Fibroblast of skin of left quadriceps (primary cell): ENCODE results near the gene RER1.

Source experiments
- DNase-seq, 2 experiments: peaks; one replicate each; pipeline ENCODE4 v3.0.0-alpha.2; 2013; ENCODE audit warnings: low read depth in 2 of 2

Gene RER1

DNA sequence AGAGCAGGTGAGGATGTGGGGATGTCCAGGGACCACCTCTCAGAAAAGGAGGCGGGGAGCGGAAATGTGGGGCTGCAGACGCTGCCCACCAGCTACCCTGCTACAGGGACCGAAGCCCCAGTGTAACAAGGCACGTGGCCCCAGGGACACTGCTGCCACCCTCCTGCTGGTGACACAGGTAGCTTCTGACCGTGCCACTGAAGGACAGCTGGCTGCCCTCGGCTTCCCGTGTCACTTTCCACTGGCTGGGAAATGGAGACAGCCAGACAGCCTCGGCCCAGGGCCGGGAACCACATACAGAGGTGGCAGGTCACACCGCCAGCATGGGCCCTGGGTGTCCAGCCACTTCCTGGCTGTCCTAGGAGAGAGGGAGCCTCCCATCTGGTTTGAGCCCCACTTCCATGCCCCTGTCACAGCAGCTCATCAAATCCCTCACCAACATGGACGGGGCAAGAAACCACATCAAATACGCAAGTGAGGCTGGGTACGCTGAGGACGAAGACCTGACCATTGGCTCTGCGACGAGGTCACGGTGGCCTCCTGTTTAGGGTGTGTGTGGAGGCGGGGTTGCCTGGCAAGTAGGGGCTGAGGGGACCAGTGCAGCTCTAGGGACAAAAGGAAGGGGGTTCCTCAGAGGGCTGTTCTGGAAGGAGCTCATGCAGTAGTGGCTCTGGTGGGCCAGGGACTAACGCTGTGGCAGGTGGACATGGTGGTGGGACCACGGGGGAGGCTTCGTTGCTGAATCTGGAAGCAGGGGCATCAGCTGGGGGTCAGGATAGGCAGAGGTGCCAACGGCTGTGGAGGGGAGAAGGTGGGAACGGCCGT, 15.7 kb downstream of the RER1 start:
- DNase-seq, result no peak

GRCh38 chr1:2407991-2408275, 16.3 kb downstream of the RER1 start:
- no peak for DNase-seq

GRCh38 chr1:2408456-2408855, 16.8 kb downstream of the RER1 start:
- no peak for DNase-seq

- no peak for DNase-seq
These were observed 17.2 kb downstream of the RER1 start for GRCh38 chr1:2408859-2409276.

- DNase-seq, result no peak
These were observed 18.1 kb downstream of the RER1 start for GRCh38 chr1:2409745-2410144.

- no peak for DNase-seq
These were observed 20.3 kb downstream of the RER1 start for GRCh38 chr1:2411801-2412394.

GRCh38 chr1:2412395-2412772, 20.7 kb downstream of the RER1 start, which contains the start of gene PEX10:
TSS of gene PEX10 (minus strand) at chr1:2412564. CDS start at chr1:2412502, 62 bp downstream.
- DNase-seq, result peak; percentile 86 to 88

DNA sequence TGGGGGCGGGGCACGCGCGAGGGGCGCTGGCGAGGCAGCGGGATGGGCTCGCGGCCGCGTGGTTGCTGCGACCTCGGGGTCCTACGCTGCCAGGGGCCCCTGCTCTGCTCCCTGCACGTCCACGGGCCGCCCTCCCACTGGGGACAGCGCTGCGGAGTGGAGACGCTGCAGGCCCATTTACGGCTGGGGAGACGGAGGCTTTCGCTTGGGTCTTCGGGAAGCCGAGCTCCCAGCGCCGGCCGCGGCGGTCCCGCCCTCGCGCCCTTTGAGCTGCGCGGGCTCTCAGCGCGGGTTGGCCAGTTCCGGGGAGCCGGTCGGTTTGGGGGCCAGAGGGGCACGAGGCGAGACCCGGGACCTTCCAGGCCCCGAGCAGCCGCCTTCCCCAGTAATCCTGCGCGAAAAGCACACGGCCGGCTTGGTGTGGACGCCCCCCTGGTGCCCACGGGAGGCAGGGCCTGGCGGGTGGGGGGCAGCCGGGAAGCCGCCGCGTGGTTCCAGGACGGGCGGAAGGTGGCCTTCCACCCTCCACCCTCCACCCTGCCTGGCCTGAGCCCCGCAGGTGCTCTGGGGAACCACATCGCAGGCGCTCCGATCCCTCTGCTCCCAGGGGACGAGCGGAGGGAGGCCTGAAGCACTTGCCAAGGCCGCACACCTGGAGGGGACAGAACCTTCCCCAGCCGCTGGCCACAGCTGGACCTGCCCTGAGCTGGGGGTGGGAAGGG, 21.3 kb downstream of the RER1 start:
- no peak for DNase-seq

- DNase-seq, result no peak
These were observed 22.1 kb downstream of the RER1 start for GRCh38 chr1:2413495-2414296.

DNA sequence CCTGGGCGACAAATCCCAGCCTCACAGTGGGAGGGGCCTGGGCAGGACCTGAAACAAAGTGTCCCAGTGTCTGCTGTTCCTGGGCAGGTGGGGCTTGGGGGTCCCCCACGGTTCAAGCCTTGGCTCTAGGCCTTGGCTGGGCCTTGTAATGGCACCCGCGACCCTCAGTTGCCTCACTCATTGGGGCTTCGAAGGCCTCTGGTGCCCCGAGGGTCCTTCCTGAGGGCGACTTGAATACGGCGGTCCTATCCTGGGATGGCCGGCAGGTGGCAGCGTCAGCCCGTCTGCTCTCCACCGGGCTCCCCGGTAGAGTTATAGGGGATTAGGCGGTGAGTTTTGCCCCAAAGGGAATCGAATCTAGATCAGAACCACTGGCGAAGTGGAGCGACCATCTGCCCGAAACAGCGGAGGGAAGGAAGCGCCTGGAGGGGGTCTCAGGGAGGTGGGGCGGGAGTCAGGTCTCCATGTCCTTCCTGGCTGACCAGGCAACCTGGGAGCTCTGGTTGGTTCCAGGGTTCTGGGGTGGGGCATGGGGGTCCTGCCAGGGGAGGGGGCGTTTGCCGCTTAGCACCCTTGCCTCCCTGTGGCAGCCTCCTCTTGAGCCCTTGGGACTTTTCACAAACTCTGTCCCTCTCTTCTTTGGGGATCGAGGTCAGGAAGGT, 22.8 kb downstream of the RER1 start:
- peak; percentile 20 to 24 for DNase-seq

- DNase-seq, result no peak
These were observed 23.7 kb downstream of the RER1 start for GRCh38 chr1:2415337-2415736.

GRCh38 chr1:2415801-2416208, 24.2 kb downstream of the RER1 start:
- DNase-seq, result no peak

GRCh38 chr1:2416403-2416802, 24.8 kb downstream of the RER1 start:
- no peak for DNase-seq

DNA sequence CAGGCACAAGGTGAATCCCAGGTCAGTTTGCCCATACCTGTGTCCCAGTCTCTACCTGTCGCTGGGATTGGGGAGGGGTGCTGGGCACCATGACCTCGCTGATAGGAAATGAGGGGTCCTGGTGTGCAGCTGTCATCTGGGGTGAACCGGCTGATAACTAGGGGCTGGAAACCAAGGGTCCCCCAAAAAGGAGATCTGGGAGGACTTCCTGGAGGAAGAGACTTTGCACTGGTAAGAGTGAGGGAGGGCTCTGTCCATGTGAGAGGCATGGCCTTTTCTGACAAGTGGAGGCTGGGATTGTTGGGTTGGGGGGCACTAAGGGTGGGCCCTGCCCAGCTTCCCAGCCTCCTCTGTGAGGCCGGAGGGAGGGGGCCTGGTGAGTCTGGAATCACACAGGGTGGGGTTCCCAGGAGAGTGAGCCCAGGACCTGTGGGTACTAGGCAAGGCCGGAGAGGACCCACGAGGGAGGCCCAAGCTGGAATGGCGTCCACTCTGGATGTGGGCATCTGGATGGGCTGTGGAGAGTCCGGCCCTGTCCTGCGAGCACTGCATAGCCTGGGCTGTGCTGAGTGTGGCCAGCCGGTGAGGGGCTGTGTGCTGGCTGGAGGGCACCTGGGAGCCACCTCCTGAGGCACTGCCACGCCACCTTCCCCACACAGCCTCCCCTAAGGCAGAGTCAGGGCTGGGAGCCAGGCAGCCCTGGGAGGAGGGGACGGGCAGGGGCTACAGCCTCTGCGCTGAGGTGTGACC, 25.6 kb downstream of the RER1 start:
- DNase-seq, result no peak

GRCh38 chr1:2417833-2418225, 26.2 kb downstream of the RER1 start:
- no peak for DNase-seq

GRCh38 chr1:2418791-2419320, 27.2 kb downstream of the RER1 start:
- no peak for DNase-seq

DNA sequence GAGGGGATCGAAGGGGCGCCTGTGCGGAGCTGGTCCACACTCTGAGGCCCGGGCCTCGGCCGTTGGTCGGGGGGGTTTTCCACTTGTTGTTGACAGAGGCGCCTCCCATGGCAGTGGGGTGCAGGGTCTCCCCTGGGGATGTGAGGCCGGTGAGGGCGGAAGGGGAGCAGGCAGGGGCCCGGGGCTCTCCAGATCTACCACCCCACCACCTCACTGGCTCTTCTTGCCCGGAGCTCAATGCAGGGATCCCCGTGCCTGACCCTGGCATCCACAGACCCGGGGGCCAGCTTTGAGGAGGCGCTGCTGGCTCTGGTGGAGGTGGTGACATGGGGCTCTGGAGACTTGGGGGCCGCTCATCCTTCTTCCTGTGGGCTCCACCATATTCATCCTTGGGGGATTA, 27.8 kb downstream of the RER1 start:
- no peak for DNase-seq

GRCh38 chr1:2422523-2422922, 30.9 kb downstream of the RER1 start:
- DNase-seq, result no peak

DNA sequence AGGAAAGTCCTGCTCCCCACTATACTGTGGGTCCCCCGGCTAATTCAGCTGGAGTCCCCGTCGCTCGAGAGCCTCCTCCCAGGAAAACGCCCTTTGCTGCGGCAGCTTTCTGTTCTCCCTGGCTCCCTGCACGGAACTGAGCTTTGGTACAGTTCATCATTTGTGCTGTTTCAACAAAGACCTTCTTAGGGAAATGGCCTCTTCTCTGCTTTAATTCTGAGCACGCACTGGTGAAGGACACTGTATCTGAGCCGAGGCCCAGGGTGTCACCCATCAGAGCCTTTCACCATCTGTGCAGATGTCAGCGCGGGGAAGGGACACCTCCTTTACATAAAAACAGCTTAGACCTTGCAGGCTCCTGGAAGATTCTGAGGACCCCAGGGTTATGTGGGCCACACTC, 34.3 kb downstream of the RER1 start:
- no peak for DNase-seq

GRCh38 chr1:2426540-2426939, 34.9 kb downstream of the RER1 start:
- DNase-seq, result no peak

DNA sequence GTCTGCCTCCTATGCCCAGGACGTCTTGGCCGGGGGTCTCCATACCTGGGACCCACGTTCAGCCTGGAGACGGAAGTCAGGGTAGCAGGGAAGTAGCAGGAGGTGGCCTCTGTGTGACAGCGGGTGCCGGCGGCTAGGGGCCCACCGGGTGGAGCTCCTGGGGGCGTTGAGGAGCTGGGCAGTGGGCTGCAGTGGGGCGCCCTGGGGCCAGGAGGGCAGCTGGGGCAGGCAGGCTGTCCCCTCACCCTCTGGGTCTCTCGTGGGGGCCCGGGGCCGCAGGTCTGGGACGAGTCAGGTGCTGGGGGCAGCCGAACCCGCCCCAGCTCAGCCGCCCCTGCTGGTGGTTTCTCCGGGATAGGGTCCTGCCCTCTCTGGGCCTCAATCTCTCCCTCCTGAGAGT, 35.4 kb downstream of the RER1 start:
- no peak for DNase-seq
